Colonic mucosa (tissue), 4 donors: ENCODE data around the gene HIRIP3. TPM values are rescaled to one million over a fixed set of nuclear protein-coding genes. Genes with fewer than 3 reads are reported as not detected.

Source experiments
- DNase-seq: peaks from one replicate; pipeline ENCODE4 v3.0.0-alpha.2; 2020
- H3K27ac ChIP-seq: fragments of 200-600 bp; one replicate; pipeline ENCODE4 v1.8.0; 2021
- H3K27me3 ChIP-seq: fragments of 200-600 bp; one replicate; pipeline ENCODE4 v1.8.0; 2021
- H3K36me3 ChIP-seq: fragments of 200-600 bp; one replicate; pipeline ENCODE4 v1.8.0; 2021
- H3K4me1 ChIP-seq: fragments of 200-600 bp; one replicate; pipeline ENCODE4 v1.8.0; 2021; ENCODE audit warnings: mild to moderate bottlenecking
- H3K4me3 ChIP-seq: fragments of 200-600 bp; one replicate; pipeline ENCODE4 v1.8.0; 2021
- H3K9ac ChIP-seq, 2 donors: one replicate each; pipeline ENCODE4 v1.7.0; 2013; ENCODE audit warnings: control low read depth in 2 of 2, low read depth in 2 of 2, low read length in 2 of 2
- H3K9me3 ChIP-seq: fragments of 200-600 bp; one replicate; pipeline ENCODE4 v1.8.0; 2021
- intact Hi-C: fragments of 100-400 bp; cut with DNase I; formaldehyde crosslinking; loops from one replicate; pipeline ENCODE4 v1.14.1; 2022
- total RNA-seq, 2 donors: library from RNA; stranded (reverse); fragmentation: NEBNext Ultra II Directional in 1 of 2; extraction: Animal tissue kit (Norgen Biotek cat#: 25700) in 1 of 2; gene quantifications; one replicate each; pipeline ENCODE4 v1.2.1, GENCODE V29; 2021
- TF ChIP-seq, protein P1 (sequence below): fragments of 200-600 bp; IDR thresholded peaks from one replicate; pipeline ENCODE4 v1.8.0; 2022; ENCODE audit warnings: antibody characterized with exemption, mild to moderate bottlenecking
- donor health status: healthy.
- donor health status: DM: no; HTN: no; CAD: no.
- donor health status: DM: no; HTN: no; CAD: no.

The HIRIP3 gene
- total RNA-seq, 2 donors from 2014 or later: 7.5 to 18.4 TPM

GRCh38 chr16:30004424-30004776 lies 9.0 kb upstream of the HIRIP3 start:
- Histone ChIP-seq H3K36me3 (no peaks in the 10 kb centered on the region), H3K27me3 (no peaks in the 10 kb centered on the region), H3K4me1 (no peaks in the 10 kb centered on the region), H3K27ac (no peak overlapping the region), H3K4me3 (no peak overlapping the region), H3K9me3 (no peaks in the 10 kb centered on the region), H3K9ac (no peak overlapping the region)
- DNase-seq: no peak
- TF ChIP-seq, protein P1, sequence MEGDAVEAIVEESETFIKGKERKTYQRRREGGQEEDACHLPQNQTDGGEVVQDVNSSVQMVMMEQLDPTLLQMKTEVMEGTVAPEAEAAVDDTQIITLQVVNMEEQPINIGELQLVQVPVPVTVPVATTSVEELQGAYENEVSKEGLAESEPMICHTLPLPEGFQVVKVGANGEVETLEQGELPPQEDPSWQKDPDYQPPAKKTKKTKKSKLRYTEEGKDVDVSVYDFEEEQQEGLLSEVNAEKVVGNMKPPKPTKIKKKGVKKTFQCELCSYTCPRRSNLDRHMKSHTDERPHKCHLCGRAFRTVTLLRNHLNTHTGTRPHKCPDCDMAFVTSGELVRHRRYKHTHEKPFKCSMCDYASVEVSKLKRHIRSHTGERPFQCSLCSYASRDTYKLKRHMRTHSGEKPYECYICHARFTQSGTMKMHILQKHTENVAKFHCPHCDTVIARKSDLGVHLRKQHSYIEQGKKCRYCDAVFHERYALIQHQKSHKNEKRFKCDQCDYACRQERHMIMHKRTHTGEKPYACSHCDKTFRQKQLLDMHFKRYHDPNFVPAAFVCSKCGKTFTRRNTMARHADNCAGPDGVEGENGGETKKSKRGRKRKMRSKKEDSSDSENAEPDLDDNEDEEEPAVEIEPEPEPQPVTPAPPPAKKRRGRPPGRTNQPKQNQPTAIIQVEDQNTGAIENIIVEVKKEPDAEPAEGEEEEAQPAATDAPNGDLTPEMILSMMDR: no peak
- intact Hi-C loops: no loop called here

DNA sequence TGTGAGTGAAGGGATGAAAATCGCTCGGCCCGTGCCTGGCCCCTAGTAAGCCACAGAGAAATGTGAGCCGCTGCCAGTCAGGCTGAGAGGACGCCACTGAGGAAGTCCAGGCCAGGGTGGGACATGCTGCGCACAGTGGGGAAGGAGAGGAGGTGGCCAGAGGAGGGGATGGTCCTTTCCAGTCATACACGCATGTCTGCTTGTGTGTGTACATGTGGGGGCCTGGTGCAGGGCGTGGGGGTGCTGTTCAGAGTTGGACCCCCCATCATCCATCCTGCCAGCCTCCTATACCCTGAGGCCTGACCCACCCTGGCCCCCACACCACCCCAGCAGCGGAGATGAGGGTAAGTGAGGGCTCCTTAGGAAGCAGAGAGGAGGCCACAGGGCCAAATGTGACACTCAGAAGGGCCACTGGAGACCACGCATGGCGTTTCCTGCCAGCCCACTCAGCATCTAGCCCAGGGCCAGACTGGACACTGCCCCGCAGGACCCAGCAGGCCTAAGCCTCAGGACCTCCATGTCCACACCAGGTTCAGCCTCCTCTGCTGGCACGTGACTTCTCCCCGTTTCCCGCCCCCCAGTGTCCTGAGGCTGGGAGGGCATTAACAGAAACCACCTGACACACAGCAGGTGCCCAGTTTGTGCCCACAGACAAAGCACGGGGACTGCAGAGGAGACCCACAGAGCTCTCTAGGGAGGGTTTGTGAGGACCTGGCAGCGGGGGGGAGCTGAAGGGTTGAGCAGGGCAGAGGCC lies 8.4 kb upstream of the HIRIP3 start:
- DNase-seq: no peak
- Histone ChIP-seq H3K9ac (no peak overlapping the region), H3K9me3 (no peaks in the 10 kb centered on the region), H3K27ac (no peak overlapping the region), H3K4me3 (no peak overlapping the region), H3K27me3 (no peaks in the 10 kb centered on the region), H3K4me1 (no peaks in the 10 kb centered on the region), H3K36me3 (no peaks in the 10 kb centered on the region)
- intact Hi-C loops: no loop called here
- TF ChIP-seq, protein P1: no peak

DNA sequence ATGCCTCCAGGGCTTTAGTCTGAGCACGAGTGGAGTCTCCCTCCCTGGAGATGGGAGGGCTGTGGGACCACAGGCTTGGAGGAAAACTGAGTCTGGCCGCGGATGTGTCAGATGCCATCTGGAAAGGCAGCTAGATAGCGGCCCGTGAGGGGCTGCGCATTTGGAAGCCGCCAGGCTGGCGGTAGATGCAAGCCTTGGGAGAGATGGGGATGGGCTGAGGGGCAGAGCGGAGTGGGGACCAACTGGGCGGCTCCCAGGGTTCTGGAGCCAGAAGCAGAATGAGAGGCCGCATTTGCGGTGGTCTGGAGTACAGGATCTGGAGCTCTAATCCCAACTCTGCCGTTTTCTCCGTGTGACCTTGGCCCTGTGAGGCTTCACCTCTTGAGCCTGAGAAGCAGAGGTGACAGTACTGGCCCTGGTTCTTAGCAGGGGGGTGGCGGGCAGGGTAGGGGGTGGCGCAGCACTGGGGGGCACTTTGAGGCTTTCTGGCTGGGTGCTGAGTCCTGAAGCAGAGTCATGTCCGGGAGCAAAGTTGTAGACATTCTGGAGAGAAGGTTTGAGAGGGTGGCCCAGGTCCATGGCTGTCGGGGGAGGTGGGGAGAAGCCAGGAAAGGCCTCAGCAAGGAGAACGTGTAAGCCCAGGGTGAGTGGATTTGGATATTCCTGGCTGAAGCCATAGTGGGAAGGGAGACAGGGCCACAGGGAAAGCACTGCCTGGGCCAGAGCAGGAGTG lies 7.4 kb upstream of the HIRIP3 start:
- H3K27ac ChIP-seq: no peak overlapping the region
- H3K27me3 ChIP-seq: no peaks in the 10 kb centered on the region
- H3K36me3 ChIP-seq: no peaks in the 10 kb centered on the region
- intact Hi-C loops: no loop called here
- no peaks in the 10 kb centered on the region for H3K9me3 ChIP-seq
- TF ChIP-seq, protein P1: no peak
- H3K9ac ChIP-seq: peak overlapping the region in 1 of 2 donors; percentile 12
- H3K4me1 ChIP-seq: no peaks in the 10 kb centered on the region
- DNase-seq: no peak
- H3K4me3 ChIP-seq: no peak overlapping the region

DNA sequence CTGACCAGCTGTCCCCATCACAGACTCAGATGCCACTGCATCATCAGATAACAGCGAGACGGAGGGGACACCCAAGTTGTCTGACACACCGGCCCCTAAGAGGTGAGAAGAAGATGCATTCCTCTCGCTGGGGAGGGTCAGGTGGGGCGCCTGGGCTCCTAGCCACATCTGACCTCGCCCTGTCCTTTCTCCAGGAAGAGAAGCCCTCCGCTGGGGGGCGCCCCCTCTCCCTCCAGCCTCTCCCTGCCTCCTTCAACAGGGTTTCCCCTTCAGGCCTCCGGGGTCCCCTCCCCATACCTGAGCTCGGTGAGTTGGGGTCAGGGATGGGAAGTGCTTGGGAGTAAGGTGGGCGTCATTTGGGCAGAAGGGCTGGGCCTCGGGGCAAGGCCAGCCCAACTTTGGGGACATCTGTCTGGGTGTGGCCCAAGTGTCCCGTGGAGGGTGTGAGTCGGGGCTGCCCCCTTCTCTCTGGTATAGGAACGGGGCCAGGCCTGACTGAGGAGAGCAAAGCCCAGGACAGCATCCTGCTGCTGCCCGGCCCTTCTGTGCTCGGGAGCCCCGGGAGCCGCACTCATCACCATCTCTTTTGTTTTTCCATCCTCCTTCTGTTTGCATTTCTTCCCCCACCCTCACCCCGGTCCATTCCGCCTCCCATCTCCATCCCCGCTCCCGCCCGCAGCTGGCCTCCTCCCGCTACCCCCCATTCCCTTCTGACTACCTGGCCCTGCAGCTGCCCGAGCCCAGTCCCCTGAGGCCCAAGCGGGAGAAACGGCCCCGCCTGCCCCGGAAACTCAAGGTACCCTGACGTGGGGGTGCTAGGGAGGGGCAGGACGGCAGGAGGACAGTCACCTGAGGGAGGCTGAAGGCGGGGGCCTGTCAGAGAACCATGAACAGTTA lies 5.6 kb upstream of the HIRIP3 start:
- no peaks in the 10 kb centered on the region for H3K36me3 ChIP-seq
- no peak for DNase-seq
- H3K9ac ChIP-seq: no peak overlapping the region
- no peak overlapping the region for H3K4me3 ChIP-seq
- no peak overlapping the region for H3K27ac ChIP-seq
- H3K9me3 ChIP-seq: no peaks in the 10 kb centered on the region
- no peaks in the 10 kb centered on the region for H3K27me3 ChIP-seq
- intact Hi-C loops: no loop called here
- H3K4me1 ChIP-seq: peaks cover 4% of the 10 kb centered on the region
- TF ChIP-seq, protein P1: no peak

DNA sequence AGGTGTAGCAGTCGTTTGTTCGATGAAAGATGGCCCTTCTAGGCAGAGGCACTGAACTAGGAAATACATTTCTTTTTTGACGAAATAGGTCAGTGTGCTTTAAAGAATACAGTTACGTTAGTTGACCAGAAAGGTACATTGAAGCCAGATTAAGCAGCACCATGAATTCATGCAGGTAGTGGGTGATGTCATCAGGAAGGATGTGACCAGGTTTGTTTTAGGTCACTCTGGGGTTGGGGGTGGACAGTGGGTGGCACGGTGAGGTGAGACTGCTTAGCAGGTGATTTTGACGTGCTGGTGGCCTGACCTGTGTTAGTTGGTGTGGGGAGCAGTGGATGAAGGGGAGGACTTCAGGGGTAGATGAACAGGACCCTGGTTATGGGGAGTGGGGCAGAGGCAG lies 4.2 kb upstream of the HIRIP3 start:
- no peaks in the 10 kb centered on the region for H3K9me3 ChIP-seq
- no peak overlapping the region for H3K4me3 ChIP-seq
- no peaks in the 10 kb centered on the region for H3K36me3 ChIP-seq
- no peak overlapping the region for H3K27ac ChIP-seq
- DNase-seq: no peak
- intact Hi-C loops: no loop called here
- peaks cover 4% of the 10 kb centered on the region for H3K4me1 ChIP-seq
- H3K9ac ChIP-seq: no peak overlapping the region
- TF ChIP-seq, protein P1: no peak
- H3K27me3 ChIP-seq: no peaks in the 10 kb centered on the region
